ENCODE measurements around the gene ATG4A. TPM values are rescaled to one million over a fixed set of nuclear protein-coding genes. Genes with fewer than 3 reads are reported as not detected.

The ATG4A gene
- total and polyA plus RNA-seq, 2 of the 8 experiments (the other 6 are each of a cell fraction or from before 2014, with no cell fraction given): 1.2 to 2.0 TPM

- 100% methylated on average over 2 of the region's 2 CpGs; no CpG with 5 or more reads in 1 of the 2 experiments for WGBS, 2 experiments (ENCODE audit: extremely low coverage in 1 of 2, insufficient coverage in 1 of 2, insufficient read length in 1 of 2, insufficient replicate concordance in 2 of 2, low coverage in 1 of 2, low lambda C conversion rate in 2 of 2, missing lambda C conversion rate in 1 of 2)
- ChIA-PET CTCF (ENCODE audit: partially characterized antibody) (interaction anchor here (1.1 to 1.4 kb wide), 2 partner anchors 10 to 17 kb away, joined by 3 to 6 read pairs; no protein-coding TSS in a partner anchor), POLR2A (ENCODE audit: partially characterized antibody) (no interaction called here)
- Histone ChIP-seq H3K9ac (replicated peaks in 1 of 4; ENCODE audit: extremely low read depth in 1 of 4, low read depth in 3 of 4, low read length in 3 of 4) (no peak overlapping the region), H2BK20ac (ENCODE audit: low read length) (no peak overlapping the region), H3K18ac (ENCODE audit: extremely low read depth, low read length) (no peak overlapping the region), H2BK15ac (ENCODE audit: low read length) (no peak overlapping the region), H4K91ac (replicated peaks; ENCODE audit: insufficient read length, low read length) (no peak overlapping the region), H4K20me1 (replicated peaks in 1 of 2; ENCODE audit: control insufficient read depth in 1 of 2, insufficient read depth in 2 of 2, low read length in 2 of 2) (no peaks in the 10 kb centered on the region), H3K27me3 (replicated peaks in 1 of 4; ENCODE audit: control insufficient read depth in 3 of 4, extremely low read depth in 1 of 4, insufficient read depth in 3 of 4, low read length in 3 of 4) (no peaks in the 10 kb centered on the region), H4K8ac (ENCODE audit: extremely low read depth, insufficient read depth, low read length) (no peak overlapping the region), H3K79me2 (ENCODE audit: control insufficient read depth in 1 of 2, insufficient read depth in 2 of 2, low read length in 2 of 2) (no peaks in the 10 kb centered on the region), H3K23ac (ENCODE audit: insufficient read length) (no peak overlapping the region), H3K27ac (ENCODE audit: low read depth, low read length) (no peak overlapping the region), H2BK5ac (ENCODE audit: low read depth, low read length) (no peak overlapping the region), H3K23me2 (ENCODE audit: low read depth, low read length) (no peaks in the 10 kb centered on the region), H3K9me3 (ENCODE audit: insufficient read depth in 2 of 2, low read depth in 1 of 2, low read length in 1 of 2) (no peaks in the 10 kb centered on the region), H4K5ac (ENCODE audit: insufficient read length, low read depth, low read length) (no peak overlapping the region), H3K14ac (ENCODE audit: insufficient read length) (no peak overlapping the region), H3K36me3 (ENCODE audit: control insufficient read depth in 2 of 4, insufficient read depth in 4 of 4, low read length in 3 of 4) (no peaks in the 10 kb centered on the region), H2BK120ac (replicated peaks; ENCODE audit: low read depth, low read length) (no peak overlapping the region), H2AK5ac (ENCODE audit: low read depth, low read length) (no peak overlapping the region), H3K4me2 (ENCODE audit: insufficient read depth in 1 of 2, low read depth in 2 of 2, low read length in 2 of 2) (no peak overlapping the region), H3K56ac (replicated peaks; ENCODE audit: insufficient read length, low read depth, low read length) (no peak overlapping the region), H3K4me1 (replicated peaks in 1 of 4; ENCODE audit: control insufficient read depth in 3 of 4, insufficient read depth in 4 of 4, low read length in 3 of 4) (no peaks in the 10 kb centered on the region), H3K4me3 (ENCODE audit: extremely low read depth in 1 of 4, insufficient read depth in 2 of 4, low read depth in 3 of 4, low read length in 4 of 4) (no peak overlapping the region), H2BK12ac (ENCODE audit: low read depth, low read length) (no peak overlapping the region), H3K4ac (replicated peaks; ENCODE audit: insufficient read length, low read depth, low read length) (no peak overlapping the region), H2AFZ (ENCODE audit: low read length) (no peak overlapping the region), H3K79me1 (ENCODE audit: low read depth, low read length) (no peaks in the 10 kb centered on the region)
- no peak for FAIRE-seq
- DNase-seq (ENCODE audit: low read depth in 1 of 2, low spot score in 2 of 2): no peak
- TF ChIP-seq TAF1 (IDR thresholded peaks at IDR 0.05; ENCODE audit: low read depth, low read length) (no peak), RAD21 (IDR thresholded peaks at IDR 0.05 in 1 of 2, conservative IDR thresholded peaks at IDR 0.05 in 1 of 2; ENCODE audit: low read depth in 2 of 2, low read length in 2 of 2) (no peak), SP4 (IDR thresholded peaks at IDR 0.05; ENCODE audit: low read length) (no peak), RNF2 (IDR thresholded peaks at IDR 0.05; ENCODE audit: borderline replicate concordance, low read depth, low read length, missing control alignments, poor library complexity, severe bottlenecking) (no peak), PHF8 (conservative IDR thresholded peaks at IDR 0.05; ENCODE audit: low read depth, low read length) (no peak), BRCA1 (IDR thresholded peaks at IDR 0.05; ENCODE audit: low read depth, low read length) (no peak), SRF (IDR thresholded peaks at IDR 0.05; ENCODE audit: low read depth, low read length) (no peak), ATF3 (IDR thresholded peaks at IDR 0.05; ENCODE audit: insufficient read depth, low read depth, low read length) (no peak), ASH2L (IDR thresholded peaks at IDR 0.05; ENCODE audit: low read length) (no peak), KDM5A (IDR thresholded peaks at IDR 0.05; ENCODE audit: low read length) (no peak), SAP30 (IDR thresholded peaks at IDR 0.05; ENCODE audit: insufficient read depth, insufficient replicate concordance, low read length) (no peak), TAF7 (optimal IDR thresholded peaks at IDR 0.05; ENCODE audit: borderline replicate concordance, low read depth, low read length) (no peak), NANOG (IDR thresholded peaks at IDR 0.05; ENCODE audit: insufficient read depth, low read depth, low read length, poor library complexity, severe bottlenecking) (no peak), JUND (IDR thresholded peaks at IDR 0.05; ENCODE audit: low read length) (no peak)
These were observed 64.5 kb downstream of the ATG4A start for GRCh38 chrX:108156082-108156481.

Data from H1 (cell line).